ENCODE results near the gene TMEM235. TPM values are rescaled to one million over a fixed set of nuclear protein-coding genes. Genes with fewer than 3 reads are reported as not detected.

Gene TMEM235
- not detected in 2 replicates for total RNA-seq

GRCh38 chr17:78230996-78231935, at the start of gene TMEM235:
TSS of gene TMEM235 (plus strand) at chr17:78231631. CDS start at chr17:78232024, 393 bp downstream.

DNA sequence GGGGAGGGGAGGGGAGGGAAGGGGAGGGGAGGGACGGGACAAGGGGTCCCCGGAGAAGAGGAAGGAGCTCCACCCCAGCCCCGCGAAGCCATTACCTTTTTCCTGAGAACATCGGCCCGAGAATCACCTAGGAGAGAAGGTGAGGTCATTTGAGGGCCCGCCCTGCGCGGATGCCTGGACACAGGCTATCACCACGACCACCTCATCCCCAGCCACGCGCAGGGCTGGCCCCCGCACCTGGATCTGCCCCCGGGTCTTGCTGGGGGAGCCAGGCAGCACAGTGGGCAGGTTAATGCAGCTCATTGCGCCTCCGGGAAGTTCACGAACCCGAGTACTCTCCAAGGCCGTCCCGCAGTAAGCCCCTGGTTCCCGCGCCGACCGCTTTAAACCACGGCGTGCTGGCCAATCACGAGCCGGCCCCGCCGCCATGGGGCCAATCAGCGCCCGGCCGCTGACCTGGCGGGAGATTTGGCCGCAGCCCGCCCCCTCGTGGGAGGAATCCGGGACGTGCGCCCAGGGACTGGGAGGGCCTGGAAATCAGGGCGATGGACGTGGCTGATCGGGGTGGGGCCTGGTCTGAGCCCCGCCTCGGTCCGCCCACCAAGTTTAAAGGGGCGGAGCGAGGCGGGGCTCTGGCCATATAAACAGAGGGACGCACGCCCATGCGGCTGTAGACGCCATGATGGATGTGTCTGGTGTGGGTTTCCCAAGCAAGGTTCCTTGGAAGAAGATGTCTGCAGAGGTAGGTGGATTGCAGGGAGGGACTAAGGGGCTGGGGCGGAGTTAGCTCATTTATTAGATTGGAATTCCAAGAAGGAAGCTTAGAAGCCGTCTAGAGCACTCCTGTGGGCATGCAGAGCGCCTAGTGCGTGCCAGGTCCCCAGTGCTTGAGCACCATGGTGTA, 44.5 kb upstream of the TMEM235 start, which contains the start of the genes AFMID and TK1:
AFMID (plus strand) TSS at position 671 of the 904 bp plus-strand sequence; CDS start at position 680, 9 bp downstream.
TK1 (minus strand) TSS at position 361 of the 904 bp plus-strand sequence; CDS start at position 303, 58 bp downstream.

GRCh38 chr17:78214016-78214705, 17.3 kb upstream of the TMEM235 start, which contains the start of gene BIRC5:
TSS of gene BIRC5 (plus strand) at chr17:78214253. CDS start at chr17:78214317, 64 bp downstream.

Other genes starting within 250 kb of the TMEM235 start
- gene TMC6, start 102.9 kb upstream of the TMEM235 start, total RNA-seq, result 0.28 and 0.92 TPM in 2 replicates
- gene TMC8, start 100.9 kb upstream of the TMEM235 start, total RNA-seq, result not detected in 2 replicates
- gene C17orf99, start 85.2 kb upstream of the TMEM235 start, total RNA-seq, result not detected in 2 replicates
- gene SYNGR2, start 63.0 kb upstream of the TMEM235 start, total RNA-seq, result 12.8 and 15.3 TPM in 2 replicates
- gene TK1, start 44.6 kb upstream of the TMEM235 start, total RNA-seq, result 25.8 and 33.8 TPM in 2 replicates
- gene AFMID, start 44.3 kb upstream of the TMEM235 start, total RNA-seq, result 19.8 and 32.2 TPM in 2 replicates
- 10.5 and 15.5 TPM in 2 replicates for gene BIRC5, start 17.4 kb upstream of the TMEM235 start, total RNA-seq
- gene SOCS3, start 128.4 kb downstream of the TMEM235 start, total RNA-seq, result 112 and 138 TPM in 2 replicates
- 29.2 and 32.5 TPM in 2 replicates for gene PGS1, start 147.0 kb downstream of the TMEM235 start, total RNA-seq

Measured in smooth muscle cell of bladder (primary cell).